Keratinocyte (primary cell): ENCODE results near the gene ZCCHC24.

Experiments used
- CTCF ChIP-seq, 3 experiments: IDR thresholded peaks in 1 of 3; conservative IDR thresholded peaks in 1 of 3; optimal IDR thresholded peaks in 1 of 3; 2 replicates in 2 of 3; 3 replicates in 1 of 3; pipeline versions ENCODE3 to v1.5.1; 2011; ENCODE audit warnings: low read length in 3 of 3, mild to moderate bottlenecking in 3 of 3, moderate library complexity in 2 of 3, control low read depth in 1 of 3, inconsistent platforms in 1 of 3; ENCODE audit not compliant: insufficient read depth in 2 of 3; ENCODE audit errors: extremely low read depth in 1 of 3
- EZH2 ChIP-seq: IDR thresholded peaks from one replicate; pipeline ENCODE4 v1.6.1; 2012; ENCODE audit warnings: inconsistent platforms, mild to moderate bottlenecking, low read length, moderate library complexity

GRCh38 chr10:79418886-79419595 is 26.4 kb downstream of the ZCCHC24 start:
- no peak for TF ChIP-seq CTCF (optimal IDR thresholded peaks at IDR 0.05 in 1 of 3, IDR thresholded peaks at IDR 0.05 in 1 of 3, conservative IDR thresholded peaks at IDR 0.05 in 1 of 3; ENCODE audit: extremely low read depth in 1 of 3, insufficient read depth in 2 of 3, low read length in 3 of 3)
- TF ChIP-seq EZH2 = no peak
